ENCODE measurements around the gene WDR45. TPM values are rescaled to one million over a fixed set of nuclear protein-coding genes. Genes with fewer than 3 reads are reported as not detected.

Gene WDR45
- total and polyA plus RNA-seq, 2 of the 4 experiments (the other 2 are of a cell fraction): 40.7 to 67.4 TPM

DNA sequence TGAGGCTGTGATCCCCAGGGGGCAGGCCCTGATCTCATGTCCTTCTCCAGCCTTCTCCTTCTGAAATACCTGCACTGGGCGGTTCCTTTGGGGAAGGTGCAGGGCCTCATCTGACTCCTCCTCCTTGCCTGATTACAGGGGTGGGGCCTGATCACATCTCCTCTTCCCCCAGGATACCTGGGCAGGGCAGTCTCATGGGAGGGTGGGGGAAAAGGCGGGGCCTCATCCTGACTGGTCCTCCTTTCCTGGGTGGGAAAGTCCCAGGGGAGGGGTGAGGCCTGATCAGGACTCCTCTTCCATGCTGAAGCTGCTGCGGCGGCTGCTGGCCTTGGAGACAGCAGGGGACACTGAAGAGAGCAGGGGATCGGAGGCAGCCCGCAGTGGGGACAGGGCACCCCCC is 49.8 kb downstream of the WDR45 start:
- no TSS peak for BruUV-seq (replicated peaks)
- Histone ChIP-seq H3K4me3 (ENCODE audit: insufficient read depth, low read depth, low read length) (no peak overlapping the region), H2AK9ac (replicated peaks; ENCODE audit: low read depth, low read length, poor library complexity) (no peak overlapping the region), H4K20me1 (ENCODE audit: insufficient read depth, low read length) (peaks cover 4% of the 10 kb centered on the region; the same call in 1 of the 2 replicates), H2BK15ac (ENCODE audit: low read depth, low read length) (no peak overlapping the region), H4K8ac (ENCODE audit: low read depth in 2 of 2, low read length in 2 of 2) (no peak overlapping the region), H2BK5ac (ENCODE audit: low read depth, low read length, poor library complexity, severe bottlenecking) (no peak overlapping the region), H3K79me1 (ENCODE audit: low read depth in 1 of 2, low read length in 2 of 2) (peaks cover 5 to 11% of the 10 kb centered on the region in 2 experiments), H3K14ac (replicated peaks; ENCODE audit: low read depth, low read length) (no peak overlapping the region), H2AK5ac (ENCODE audit: low read depth, low read length) (no peak overlapping the region), H3K4me1 (ENCODE audit: control insufficient read depth, insufficient read depth, low read length) (peaks cover 1% of the 10 kb centered on the region; the same call in 1 of the 2 replicates), H2AFZ (replicated peaks; ENCODE audit: low read length, poor library complexity) (no peak overlapping the region), H3K9me3 (ENCODE audit: control insufficient read depth, insufficient read depth, low read length) (no peaks in the 10 kb centered on the region), H3K4me2 (ENCODE audit: low read depth, low read length) (no peak overlapping the region), H3K18ac (ENCODE audit: low read depth, low read length) (no peak overlapping the region), H3K36me3 (ENCODE audit: control insufficient read depth, insufficient read depth, low read length) (peaks cover 50% of the 10 kb centered on the region), H3K27ac (ENCODE audit: insufficient read depth, low read length) (no peak overlapping the region), H3K9me1 (ENCODE audit: insufficient read depth, low read length) (no peaks in the 10 kb centered on the region), H3K23ac (ENCODE audit: low read depth, low read length) (no peak overlapping the region), H3K56ac (ENCODE audit: extremely low read depth, insufficient read depth, low read length) (no peak overlapping the region), H3K4ac (ENCODE audit: low read depth, low read length) (no peak overlapping the region), H3K9ac (ENCODE audit: low read depth, low read length) (no peak overlapping the region), H4K5ac (ENCODE audit: low read depth, low read length) (no peak overlapping the region), H2BK120ac (ENCODE audit: low read depth, low read length) (no peak overlapping the region), H4K91ac (ENCODE audit: insufficient read depth, low read depth, low read length) (no peak overlapping the region), H3K27me3 (ENCODE audit: control insufficient read depth, insufficient read depth, low read length) (no peaks in the 10 kb centered on the region), H2BK20ac (ENCODE audit: low read depth, low read length) (no peak overlapping the region)
- ChIA-PET POLR2A (ENCODE audit: unreplicated experiment) (no interaction called here), CTCF (no interaction called here)
- ATAC-seq (ENCODE audit: low read depth) (no peak), DNase-seq (no peak)
- dilution Hi-C loops (cut with HindIII; ENCODE audit: low sequenced_read_pairs, unreplicated experiment): no loop called here
- no CpG with 5 or more reads among the region's 6 CpGs for WGBS, 2 experiments (ENCODE audit: extremely low coverage in 2 of 2, insufficient read length in 1 of 2)
- no peak for TF ChIP-seq NFE2L2 (IDR thresholded peaks at IDR 0.05; ENCODE audit: low read depth, low read length)
- TF ChIP-seq BHLHE40 (IDR thresholded peaks at IDR 0.05; ENCODE audit: low read depth, low read length): no peak
- no peak for TF ChIP-seq FOS (IDR thresholded peaks at IDR 0.05; ENCODE audit: low read depth, low read length)
- TF ChIP-seq MAFK (IDR thresholded peaks at IDR 0.05; ENCODE audit: low read depth, low read length): no peak
- TF ChIP-seq CEBPB (IDR thresholded peaks at IDR 0.05; ENCODE audit: low read depth, low read length): no peak
- TF ChIP-seq, protein P1, sequence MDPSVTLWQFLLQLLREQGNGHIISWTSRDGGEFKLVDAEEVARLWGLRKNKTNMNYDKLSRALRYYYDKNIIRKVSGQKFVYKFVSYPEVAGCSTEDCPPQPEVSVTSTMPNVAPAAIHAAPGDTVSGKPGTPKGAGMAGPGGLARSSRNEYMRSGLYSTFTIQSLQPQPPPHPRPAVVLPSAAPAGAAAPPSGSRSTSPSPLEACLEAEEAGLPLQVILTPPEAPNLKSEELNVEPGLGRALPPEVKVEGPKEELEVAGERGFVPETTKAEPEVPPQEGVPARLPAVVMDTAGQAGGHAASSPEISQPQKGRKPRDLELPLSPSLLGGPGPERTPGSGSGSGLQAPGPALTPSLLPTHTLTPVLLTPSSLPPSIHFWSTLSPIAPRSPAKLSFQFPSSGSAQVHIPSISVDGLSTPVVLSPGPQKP (IDR thresholded peaks at IDR 0.05; ENCODE audit: borderline replicate concordance, low read depth, low read length): no peak
- no peak for TF ChIP-seq POLR2A (IDR thresholded peaks at IDR 0.05; ENCODE audit: low read depth, low read length)
- TF ChIP-seq, protein P2, sequence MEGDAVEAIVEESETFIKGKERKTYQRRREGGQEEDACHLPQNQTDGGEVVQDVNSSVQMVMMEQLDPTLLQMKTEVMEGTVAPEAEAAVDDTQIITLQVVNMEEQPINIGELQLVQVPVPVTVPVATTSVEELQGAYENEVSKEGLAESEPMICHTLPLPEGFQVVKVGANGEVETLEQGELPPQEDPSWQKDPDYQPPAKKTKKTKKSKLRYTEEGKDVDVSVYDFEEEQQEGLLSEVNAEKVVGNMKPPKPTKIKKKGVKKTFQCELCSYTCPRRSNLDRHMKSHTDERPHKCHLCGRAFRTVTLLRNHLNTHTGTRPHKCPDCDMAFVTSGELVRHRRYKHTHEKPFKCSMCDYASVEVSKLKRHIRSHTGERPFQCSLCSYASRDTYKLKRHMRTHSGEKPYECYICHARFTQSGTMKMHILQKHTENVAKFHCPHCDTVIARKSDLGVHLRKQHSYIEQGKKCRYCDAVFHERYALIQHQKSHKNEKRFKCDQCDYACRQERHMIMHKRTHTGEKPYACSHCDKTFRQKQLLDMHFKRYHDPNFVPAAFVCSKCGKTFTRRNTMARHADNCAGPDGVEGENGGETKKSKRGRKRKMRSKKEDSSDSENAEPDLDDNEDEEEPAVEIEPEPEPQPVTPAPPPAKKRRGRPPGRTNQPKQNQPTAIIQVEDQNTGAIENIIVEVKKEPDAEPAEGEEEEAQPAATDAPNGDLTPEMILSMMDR (conservative IDR thresholded peaks at IDR 0.05; ENCODE audit: low read depth, low read length): no peak
- TF ChIP-seq MXI1 (IDR thresholded peaks at IDR 0.05; ENCODE audit: borderline replicate concordance, low read depth, low read length): no peak
- no peak for TF ChIP-seq CHD1 (IDR thresholded peaks at IDR 0.05; ENCODE audit: low read depth, low read length)
- no peak for TF ChIP-seq MAZ (IDR thresholded peaks at IDR 0.05; ENCODE audit: borderline replicate concordance, low read depth, low read length)
- no peak for TF ChIP-seq RFX5 (IDR thresholded peaks at IDR 0.05; ENCODE audit: low read depth, low read length)
- TF ChIP-seq, protein P3, sequence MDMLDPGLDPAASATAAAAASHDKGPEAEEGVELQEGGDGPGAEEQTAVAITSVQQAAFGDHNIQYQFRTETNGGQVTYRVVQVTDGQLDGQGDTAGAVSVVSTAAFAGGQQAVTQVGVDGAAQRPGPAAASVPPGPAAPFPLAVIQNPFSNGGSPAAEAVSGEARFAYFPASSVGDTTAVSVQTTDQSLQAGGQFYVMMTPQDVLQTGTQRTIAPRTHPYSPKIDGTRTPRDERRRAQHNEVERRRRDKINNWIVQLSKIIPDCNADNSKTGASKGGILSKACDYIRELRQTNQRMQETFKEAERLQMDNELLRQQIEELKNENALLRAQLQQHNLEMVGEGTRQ (IDR thresholded peaks at IDR 0.05; ENCODE audit: low read depth, low read length): no peak
- no peak for TF ChIP-seq SMC3 (IDR thresholded peaks at IDR 0.05; ENCODE audit: low read depth, low read length)
- no peak for TF ChIP-seq RAD21 (IDR thresholded peaks at IDR 0.05; ENCODE audit: low read length)
- TF ChIP-seq RCOR1 (IDR thresholded peaks at IDR 0.05; ENCODE audit: insufficient replicate concordance, low read length): no peak
- in situ Hi-C loops (cut with MboI; ENCODE audit: low sequenced_read_pairs): no loop called here
- intact Hi-C loops (cut with micrococcal nuclease): no loop called here

All from IMR-90 (cell line).